Aorta (tissue), 5 donors: ENCODE measurements around the gene ANKS1A. TPM values are rescaled to one million over a fixed set of nuclear protein-coding genes. Genes with fewer than 3 reads are reported as not detected.

Experiments used
- ATAC-seq: fragments of 200-7000 bp; cut with Tn5 transposase; one replicate; pipeline ENCODE4 v1.9.1; 2022; ENCODE audit warnings: moderate library complexity; ENCODE audit not compliant: low FRiP score
- DNase-seq, 2 donors: peaks; one replicate each; pipeline ENCODE4 v3.0.0-alpha.2; 2020
- H3K27ac ChIP-seq, 2 donors: one replicate each; pipeline ENCODE4 v1.5.1; 2013; ENCODE audit warnings: low read length in 2 of 2, mild to moderate bottlenecking in 2 of 2, moderate library complexity in 2 of 2, control low read depth in 1 of 2, inconsistent platforms in 1 of 2, low read depth in 1 of 2
- H3K27me3 ChIP-seq, 2 donors: one replicate each; pipeline ENCODE4 v1.6.1; 2013; ENCODE audit warnings: control low read depth in 1 of 2, low read length in 1 of 2, mild to moderate bottlenecking in 1 of 2, moderate library complexity in 1 of 2; ENCODE audit not compliant: insufficient read depth in 2 of 2, control insufficient read depth in 1 of 2
- H3K36me3 ChIP-seq, 2 donors: one replicate each; pipeline ENCODE4 v1.6.1; 2013; ENCODE audit warnings: control low read depth in 1 of 2, low read length in 1 of 2, mild to moderate bottlenecking in 1 of 2; ENCODE audit not compliant: insufficient read depth in 2 of 2, control insufficient read depth in 1 of 2
- H3K4me1 ChIP-seq, 2 donors: one replicate each; pipeline ENCODE4 v1.6.1; 2013; ENCODE audit warnings: low read length in 2 of 2, control low read depth in 1 of 2, mild to moderate bottlenecking in 1 of 2, moderate library complexity in 1 of 2; ENCODE audit not compliant: insufficient read depth in 2 of 2, control insufficient read depth in 1 of 2
- H3K4me3 ChIP-seq, 2 donors: one replicate each; pipeline ENCODE4 v1.5.1; 2013; ENCODE audit warnings: low read length in 2 of 2, control low read depth in 1 of 2, mild to moderate bottlenecking in 1 of 2
- H3K9me3 ChIP-seq: one replicate; pipeline ENCODE4 v1.6.1; 2013; ENCODE audit warnings: mild to moderate bottlenecking, low read length; ENCODE audit not compliant: control insufficient read depth
- WGBS, 2 donors: extraction: QIAGEN DNeasy Blood & Tissue Kit; methylation state at CpG; one replicate each; pipeline ENCODE4 v1.1.7; 2013; 5-methylcytosine and 5-hydroxymethylcytosine counted together
- intact Hi-C, 2 donors: fragments of 100-400 bp; cut with DNase I; formaldehyde crosslinking; loops; one replicate each; pipeline versions ENCODE4 v1.14.2 to v1.15.0; 2022
- polyA plus RNA-seq, 2 donors: library from polyadenylated mRNA; stranded (reverse); fragments of 200-250 nt; gene quantifications; one replicate each; pipeline ENCODE4 v1.2.3, GENCODE V29; 2013
- total RNA-seq, 2 donors: library from RNA; stranded (reverse); fragmentation: NEBNext Ultra II Directional; extraction: Animal tissue kit (Norgen Biotek cat#: 25700); gene quantifications; one replicate each; pipeline ENCODE4 v1.2.1, GENCODE V29; 2021
- donor health status: healthy with polysubstance abuse.
- donor health status: Bipolar disorder and iron deficiency.
- donor health status: DM: no; HTN: no; CAD: no.
- donor health status: DM: no; HTN: no; CAD: no.
- donor health status: DM: yes; HTN: yes; CAD: no.

Gene ANKS1A
- total and polyA plus RNA-seq, 4 donors = 9.4 to 44.4 (median 29.0) TPM

DNA sequence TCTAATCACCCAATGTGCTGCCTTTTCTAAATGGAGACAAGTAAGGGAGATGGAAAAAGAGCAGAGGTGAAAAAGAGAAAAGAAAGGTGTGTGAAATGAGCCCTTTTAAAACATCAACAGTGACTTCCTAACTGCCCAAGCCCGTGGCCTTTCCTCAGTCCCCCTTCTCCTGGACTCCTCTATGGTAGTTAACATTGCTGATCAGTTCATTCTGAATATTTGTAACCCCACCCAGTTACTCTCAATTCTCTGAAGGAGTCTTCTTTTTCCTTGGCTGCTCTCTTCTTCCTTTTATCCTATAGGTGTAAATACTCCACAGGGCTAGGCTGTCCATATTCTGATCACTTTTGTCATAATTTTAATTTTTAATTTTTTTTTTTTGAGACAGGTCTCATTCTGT lies 28.3 kb upstream of the ANKS1A start:
- Histone ChIP-seq H3K4me3 (no peak overlapping the region), H3K27me3 (no peaks in the 10 kb centered on the region), H3K4me1 (no peaks in the 10 kb centered on the region), H3K36me3 (peaks cover 10 to 12% of the 10 kb centered on the region in 2 donors), H3K9me3 (no peaks in the 10 kb centered on the region), H3K27ac (no peak overlapping the region)
- 77 to 94% methylated on average over 1 of the region's 1 CpG for WGBS, 2 donors
- intact Hi-C loops = no loop called here
- ATAC-seq = no peak
- DNase-seq = no peak

DNA sequence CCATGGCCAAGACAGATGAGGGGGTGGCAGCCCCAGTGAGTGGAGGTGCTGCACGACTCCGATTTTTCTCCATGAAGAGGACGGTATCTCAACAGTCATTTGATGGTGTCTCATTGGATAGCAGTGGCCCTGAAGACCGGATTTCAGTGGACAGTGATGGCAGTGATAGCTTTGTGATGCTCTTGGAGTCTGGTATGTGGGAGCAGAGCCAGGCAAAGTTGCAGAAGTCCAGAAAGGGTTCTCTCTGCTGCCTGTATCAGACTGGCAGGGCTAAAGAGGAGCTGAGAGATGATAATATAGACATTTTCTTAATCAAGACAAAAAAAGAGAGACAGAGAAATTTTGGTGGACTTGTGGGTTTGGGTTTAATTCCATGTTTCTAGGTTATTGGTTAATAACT lies 25.0 kb upstream of the ANKS1A start:
- H3K27ac ChIP-seq = no peak overlapping the region
- H3K4me1 ChIP-seq = no peaks in the 10 kb centered on the region
- intact Hi-C loops = no loop called here
- no peaks in the 10 kb centered on the region for H3K27me3 ChIP-seq
- H3K9me3 ChIP-seq = no peaks in the 10 kb centered on the region
- peaks cover 5 to 9% of the 10 kb centered on the region in 2 donors for H3K36me3 ChIP-seq
- 93 to 94% methylated on average over 4 of the region's 4 CpGs for WGBS, 2 donors
- ATAC-seq = no peak
- H3K4me3 ChIP-seq = no peak overlapping the region
- DNase-seq = no peak

DNA sequence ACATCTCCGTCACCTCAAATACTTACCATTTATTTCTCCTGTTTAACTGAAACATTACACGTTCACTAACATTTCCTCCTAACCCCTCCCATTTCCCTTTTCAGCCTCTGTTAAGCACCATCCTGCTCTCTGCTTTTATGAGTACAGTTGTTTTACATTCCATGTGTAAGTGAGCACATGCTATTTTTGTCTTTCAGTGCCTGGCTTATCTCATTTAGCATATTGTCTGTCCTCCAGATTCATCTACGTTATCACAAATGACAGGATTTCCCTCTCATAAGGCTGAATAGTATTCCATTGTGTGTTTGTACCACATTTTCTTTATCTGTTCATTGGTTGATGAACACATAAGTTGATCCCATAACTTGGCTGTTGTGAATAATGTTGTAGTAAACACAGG lies 23.9 kb upstream of the ANKS1A start:
- Histone ChIP-seq H3K9me3 (no peaks in the 10 kb centered on the region), H3K27me3 (no peaks in the 10 kb centered on the region), H3K36me3 (peaks cover 3 to 5% of the 10 kb centered on the region in 2 donors), H3K4me1 (no peaks in the 10 kb centered on the region), H3K27ac (no peak overlapping the region), H3K4me3 (no peak overlapping the region)
- intact Hi-C loops = no loop called here
- DNase-seq = no peak
- WGBS, 2 donors = 66 to 71% methylated on average over 3 of the region's 3 CpGs
- no peak for ATAC-seq

DNA sequence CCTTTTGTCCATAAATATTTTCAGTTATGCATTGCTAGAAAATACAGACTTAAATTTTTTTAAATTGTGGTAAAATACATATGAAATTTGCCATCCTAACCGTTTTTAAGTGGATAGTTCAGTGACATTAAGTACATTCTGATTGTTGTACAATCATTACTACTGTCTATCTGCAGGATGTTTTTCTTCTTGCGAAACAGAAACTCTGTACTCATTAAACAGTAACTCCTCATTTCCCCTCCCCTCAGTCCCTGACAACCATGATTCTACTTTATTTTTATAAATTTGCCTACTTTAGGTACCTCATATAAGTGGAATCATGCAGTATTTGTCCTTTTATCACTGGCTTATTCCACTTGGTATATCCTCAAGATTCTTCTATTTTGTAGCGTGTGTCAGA lies 22.5 kb upstream of the ANKS1A start:
- ATAC-seq (no peak), DNase-seq (no peak)
- Histone ChIP-seq H3K4me3 (no peak overlapping the region), H3K27ac (no peak overlapping the region), H3K27me3 (no peaks in the 10 kb centered on the region), H3K4me1 (no peaks in the 10 kb centered on the region), H3K36me3 (peaks cover 0 to 5% of the 10 kb centered on the region in 2 donors), H3K9me3 (no peaks in the 10 kb centered on the region)
- WGBS, 2 donors = 82 to 88% methylated on average over 3 of the region's 3 CpGs
- intact Hi-C loops = no loop called here

DNA sequence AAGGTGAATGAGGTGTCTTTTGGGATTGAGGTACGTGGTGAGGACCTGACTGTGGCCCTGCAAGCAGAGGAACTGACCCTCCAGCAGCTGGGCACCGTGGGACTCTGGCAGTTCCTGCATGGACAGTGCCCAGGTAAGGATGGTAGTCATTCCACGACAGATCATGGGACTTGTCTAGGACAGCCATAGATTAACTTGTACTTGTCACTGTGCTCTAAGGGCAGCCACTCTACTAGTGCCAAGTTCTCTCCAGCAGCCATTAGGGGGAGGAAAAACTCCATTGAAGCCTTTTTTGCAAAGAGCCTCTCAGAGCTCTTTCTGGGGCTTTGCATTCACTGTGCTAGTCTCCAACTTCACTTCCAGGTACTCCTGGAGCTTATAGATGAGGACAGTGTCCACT lies 21.6 kb upstream of the ANKS1A start:
- H3K27ac ChIP-seq = no peak overlapping the region
- intact Hi-C loops = no loop called here
- no peak overlapping the region for H3K4me3 ChIP-seq
- H3K4me1 ChIP-seq = no peaks in the 10 kb centered on the region
- H3K9me3 ChIP-seq = peaks cover 1% of the 10 kb centered on the region
- DNase-seq (no peak), ATAC-seq (no peak)
- WGBS, 2 donors = 88 to 92% methylated on average over 3 of the region's 3 CpGs
- peaks cover 8 to 9% of the 10 kb centered on the region in 2 donors for H3K36me3 ChIP-seq
- H3K27me3 ChIP-seq = no peaks in the 10 kb centered on the region

DNA sequence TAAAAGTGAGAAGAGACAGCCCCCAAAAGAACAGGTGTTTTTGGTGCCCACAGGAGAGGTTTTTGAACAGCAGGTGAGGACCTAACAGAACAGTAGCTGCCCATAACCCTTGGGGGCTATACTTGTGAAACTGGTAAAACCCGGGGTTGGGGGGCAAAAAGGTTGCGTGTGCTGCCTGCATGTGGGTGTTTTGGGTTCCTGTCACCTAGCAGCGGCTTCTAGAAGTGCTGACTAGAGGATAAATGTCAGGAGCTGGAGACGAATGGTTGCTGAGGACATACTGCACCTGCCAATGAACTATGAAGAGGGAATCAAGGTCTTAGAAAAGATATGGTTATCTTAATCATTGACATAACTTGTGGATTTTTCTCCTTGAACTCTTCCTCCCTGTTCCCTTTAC lies 17.2 kb upstream of the ANKS1A start:
- no peak overlapping the region for H3K4me3 ChIP-seq
- peaks cover 1% of the 10 kb centered on the region for H3K9me3 ChIP-seq
- no peak overlapping the region for H3K27ac ChIP-seq
- H3K36me3 ChIP-seq = peaks cover 9 to 10% of the 10 kb centered on the region in 2 donors
- intact Hi-C loops = no loop called here
- no peaks in the 10 kb centered on the region for H3K27me3 ChIP-seq
- 92% methylated on average over 4 of the region's 4 CpGs for WGBS, 2 donors
- DNase-seq (no peak), ATAC-seq (no peak)
- no peaks in the 10 kb centered on the region for H3K4me1 ChIP-seq

DNA sequence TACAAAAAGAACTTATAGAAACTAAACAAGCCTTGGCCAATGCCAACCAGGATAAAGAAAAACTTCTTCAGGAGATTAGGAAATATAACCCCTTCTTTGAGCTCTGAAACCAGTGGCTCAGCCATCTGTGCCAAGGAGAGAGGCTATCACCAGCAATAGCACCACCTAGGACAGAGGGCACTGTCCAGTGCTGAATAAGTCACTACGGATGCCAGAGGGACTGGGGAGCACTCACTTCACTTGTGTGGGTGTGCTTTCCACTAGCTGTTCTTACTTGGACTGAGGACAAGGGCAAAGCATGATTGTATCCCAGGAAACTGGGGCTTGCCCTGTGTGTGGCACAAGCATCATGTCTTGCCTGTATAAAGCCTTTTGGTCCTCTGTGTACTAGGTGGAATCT lies 16.7 kb upstream of the ANKS1A start:
- H3K27ac ChIP-seq = no peak overlapping the region
- no peak for ATAC-seq
- no peak for DNase-seq
- no peak overlapping the region for H3K4me3 ChIP-seq
- H3K27me3 ChIP-seq = no peaks in the 10 kb centered on the region
- 27 to 35% methylated on average over 1 of the region's 1 CpG for WGBS, 2 donors
- peaks cover 9 to 10% of the 10 kb centered on the region in 2 donors for H3K36me3 ChIP-seq
- peaks cover 1% of the 10 kb centered on the region for H3K9me3 ChIP-seq
- intact Hi-C loops = no loop called here
- no peaks in the 10 kb centered on the region for H3K4me1 ChIP-seq

DNA sequence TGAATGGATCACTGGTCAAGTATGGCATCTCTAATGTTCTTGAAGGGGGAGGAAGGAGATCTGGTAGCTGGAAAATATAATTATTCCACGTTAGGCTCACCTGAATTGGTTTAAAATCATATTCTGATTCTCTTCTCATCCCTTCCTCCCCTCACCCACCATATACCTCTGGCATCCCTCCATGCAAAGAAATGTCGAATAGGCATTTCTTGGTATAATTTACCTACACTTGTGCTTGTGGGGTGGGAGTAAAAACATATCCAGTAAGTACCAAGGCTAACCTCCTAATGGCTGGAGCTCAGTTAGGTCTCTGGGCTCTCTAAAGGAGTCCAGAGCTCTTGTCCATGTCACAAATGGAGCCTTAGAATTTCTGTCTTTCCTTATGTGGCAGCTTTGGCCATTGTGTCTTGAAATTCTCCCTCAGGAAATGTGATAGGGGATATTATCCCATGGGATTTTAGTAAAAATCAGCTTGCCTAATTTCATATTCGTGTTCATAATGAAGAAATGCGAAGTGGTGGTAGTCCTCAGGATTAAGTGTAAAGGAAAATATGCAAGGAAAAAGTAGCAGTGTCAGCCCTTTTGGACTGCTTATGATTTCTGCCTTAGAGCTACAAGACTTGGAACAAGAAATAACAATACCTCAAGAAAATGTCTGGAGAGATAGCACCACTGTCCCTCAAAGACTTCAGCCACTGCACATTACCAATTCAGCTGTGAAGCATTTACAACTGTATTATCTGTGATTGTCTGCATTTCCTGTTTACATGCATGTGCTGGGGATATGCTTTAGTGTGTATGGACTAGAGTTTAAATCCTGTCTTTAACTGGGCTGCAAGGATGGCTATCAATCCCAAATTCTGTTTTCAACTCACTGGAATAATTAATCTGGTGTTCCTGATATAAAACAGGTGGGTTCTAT lies 13.5 kb upstream of the ANKS1A start:
- Histone ChIP-seq H3K36me3 (peaks cover 14 to 21% of the 10 kb centered on the region in 2 donors), H3K27ac (no peak overlapping the region), H3K27me3 (no peaks in the 10 kb centered on the region), H3K4me3 (no peak overlapping the region), H3K4me1 (no peaks in the 10 kb centered on the region), H3K9me3 (peaks cover 1% of the 10 kb centered on the region)
- DNase-seq (no peak), ATAC-seq (no peak)
- intact Hi-C loops = no loop called here
- 85 to 86% methylated on average over 4 of the region's 4 CpGs for whole genome bisulfite sequencing, 2 donors

DNA sequence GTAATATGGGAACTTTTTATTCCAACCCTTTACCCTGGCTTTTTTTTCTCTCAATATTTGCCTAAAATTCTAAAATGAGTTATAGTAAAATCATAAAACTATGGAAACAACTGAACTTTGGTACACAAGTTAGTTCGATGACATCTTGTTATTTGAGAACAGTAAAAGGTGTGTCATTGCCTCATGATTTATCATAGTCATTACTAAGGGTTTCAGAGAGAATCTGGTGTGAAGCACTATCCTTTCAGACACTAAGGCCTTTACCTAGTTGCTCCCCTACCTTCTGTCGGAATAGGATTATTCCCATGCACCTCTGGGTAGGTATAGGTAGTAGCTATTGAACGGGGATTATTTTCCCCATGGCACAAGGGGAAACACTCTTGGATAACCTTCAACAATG lies 12.6 kb upstream of the ANKS1A start:
- intact Hi-C loops = no loop called here
- H3K36me3 ChIP-seq = peaks cover 14 to 21% of the 10 kb centered on the region in 2 donors
- 87 to 90% methylated on average over 3 of the region's 3 CpGs for WGBS, 2 donors

More for the DNA sequence above, 12.6 kb upstream of the ANKS1A start:
- Histone ChIP-seq H3K27me3 (no peaks in the 10 kb centered on the region), H3K9me3 (peaks cover 1% of the 10 kb centered on the region), H3K4me1 (no peaks in the 10 kb centered on the region), H3K27ac (no peak overlapping the region), H3K4me3 (no peak overlapping the region)
- ATAC-seq (no peak), DNase-seq (no peak)
